ENCODE measurements around the gene SERTAD1. TPM values are rescaled to one million over a fixed set of nuclear protein-coding genes. Genes with fewer than 3 reads are reported as not detected.
A peak's percentile ranks its signal among the peaks of the same experiment; 100 is the strongest.

Gene SERTAD1
- total RNA-seq, 2 experiments from 2014 or later: 7.3 to 7.9 TPM

DNA sequence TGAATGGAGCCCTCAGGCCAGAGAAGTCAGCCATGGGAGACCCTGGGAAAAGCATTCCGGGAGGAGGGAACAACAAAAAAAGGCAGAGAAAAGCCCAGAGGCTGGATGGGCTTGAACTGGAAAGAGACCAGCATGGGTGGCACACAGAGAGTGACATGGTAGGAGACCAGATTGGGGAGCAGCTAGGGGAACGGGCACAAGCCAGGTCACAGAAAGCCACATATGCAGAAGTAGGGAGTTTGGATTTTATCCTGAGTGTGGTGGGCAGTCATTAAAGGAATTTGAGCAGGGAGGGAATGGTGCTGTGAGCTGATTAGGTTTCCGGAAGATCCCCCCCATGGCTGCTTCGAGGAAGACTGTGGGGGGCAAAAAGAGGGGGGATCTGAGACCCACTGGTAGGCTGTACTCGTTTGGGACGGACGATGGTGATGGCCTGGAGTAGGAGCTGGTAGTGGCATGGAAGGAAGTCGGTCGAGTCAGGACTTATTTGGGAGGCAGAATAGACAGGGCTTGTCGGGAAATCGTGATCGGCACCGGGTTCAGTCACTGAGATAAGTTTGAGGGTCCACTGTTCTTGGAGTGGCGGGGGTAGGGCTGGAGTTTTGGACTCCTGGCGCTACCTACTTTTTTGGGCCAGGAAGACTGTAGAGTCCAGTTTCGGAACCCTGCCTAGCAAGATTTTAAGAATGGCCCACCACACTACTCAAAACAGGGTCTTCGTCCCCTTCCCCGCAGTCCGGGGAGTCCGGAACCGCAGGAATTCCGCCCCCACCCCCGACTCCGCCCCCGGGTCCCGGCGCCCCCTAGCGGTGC is 949 bp downstream of the SERTAD1 start:
- H3K4me3 Mint-ChIP-seq: peak overlapping the region; percentile 88
- H3K27me3 Mint-ChIP-seq: no peaks in the 10 kb centered on the region
- H3K9me3 Mint-ChIP-seq: no peaks in the 10 kb centered on the region
- DNase-seq: peak; percentile 48
- peak overlapping the region; percentile 92 for H3K27ac Mint-ChIP-seq
- peaks cover 1% of the 10 kb centered on the region for H3K36me3 Mint-ChIP-seq
- POLR2A ChIA-PET: interaction anchor here (0.7 to 1.4 kb wide), 4 partner anchors 11 to 21 kb away, joined by 3 to 5 read pairs (median 3); partner anchors contain the start of gene PRX
- peaks cover 23% of the 10 kb centered on the region for H3K4me1 Mint-ChIP-seq
- no peak for ATAC-seq (ENCODE audit: low read depth)

GRCh38 chr19:40423938-40424337 is 1.9 kb downstream of the SERTAD1 start:
- DNase-seq (no peak), ATAC-seq (ENCODE audit: low read depth) (no peak)
- Mint-ChIP-seq H3K36me3 (peaks cover 1% of the 10 kb centered on the region), H3K4me3 (peak overlapping the region; percentile 41), H3K27me3 (no peaks in the 10 kb centered on the region), H3K9me3 (no peaks in the 10 kb centered on the region), H3K4me1 (peaks cover 24% of the 10 kb centered on the region), H3K27ac (peak overlapping the region; percentile 50)
- POLR2A ChIA-PET: interaction anchor here (0.6 to 1.4 kb wide), 4 partner anchors 10 to 108 kb away, joined by 3 to 5 read pairs (median 3); partner anchors contain the start of gene PRX

- no peak for ATAC-seq (ENCODE audit: low read depth)
- Mint-ChIP-seq H3K9me3 (no peaks in the 10 kb centered on the region), H3K4me3 (peak overlapping the region; percentile 30)
These were observed 2.8 kb downstream of the SERTAD1 start for GRCh38 chr19:40422748-40423566.

DNA sequence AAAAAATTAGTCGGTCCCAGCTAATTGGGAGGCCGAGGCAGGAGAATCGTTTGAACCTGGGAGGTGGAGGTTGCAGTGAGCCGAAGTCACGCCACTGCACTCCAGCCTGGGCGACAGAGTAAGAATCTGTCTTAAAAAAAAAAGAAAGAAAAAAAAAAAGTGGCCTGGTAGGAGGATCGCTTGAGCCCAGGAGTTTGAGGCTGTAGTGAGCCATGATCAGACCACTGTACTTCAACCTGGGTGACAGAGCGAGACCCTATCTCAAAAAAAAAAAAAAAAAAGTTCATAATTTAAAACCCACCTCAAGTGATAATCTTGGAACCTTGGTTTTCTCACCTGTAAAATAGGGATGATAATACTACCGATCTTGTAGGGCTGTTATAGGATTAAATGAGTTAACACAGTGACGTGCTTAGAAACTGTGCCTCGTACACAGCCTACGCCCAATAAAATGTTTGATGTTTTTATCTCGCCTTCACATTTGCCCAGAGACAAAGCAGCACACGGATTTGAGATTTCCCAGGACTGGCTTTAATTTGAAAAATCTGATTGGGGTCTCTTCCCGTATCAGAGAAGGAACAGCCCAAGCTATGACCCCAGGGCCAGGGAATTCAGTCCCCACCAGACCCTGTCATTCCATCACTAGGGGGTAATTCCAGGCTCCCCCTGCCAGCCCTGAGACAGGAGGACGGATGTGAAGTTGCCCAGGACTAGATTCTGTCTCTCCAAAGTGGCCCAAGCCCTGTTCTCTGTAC is 3.6 kb downstream of the SERTAD1 start:
- peaks cover 2% of the 10 kb centered on the region for H3K27me3 Mint-ChIP-seq
- no peaks in the 10 kb centered on the region for H3K9me3 Mint-ChIP-seq
- POLR2A ChIA-PET: interaction anchor here (0.6 to 3.8 kb wide), 4 partner anchors 11 to 54 kb away, joined by 3 to 35 read pairs (median 6); partner anchors contain the start of gene SERTAD3
- DNase-seq (no peak), ATAC-seq (ENCODE audit: low read depth) (no peak)
- peak overlapping the region; percentile 80 for H3K4me3 Mint-ChIP-seq
- peaks cover 1% of the 10 kb centered on the region for H3K36me3 Mint-ChIP-seq
- peaks cover 31% of the 10 kb centered on the region for H3K4me1 Mint-ChIP-seq
- peak overlapping the region; percentile 92 for H3K27ac Mint-ChIP-seq

More at GRCh38 chr19:40422748-40423566, 2.8 kb downstream of the SERTAD1 start:
- Mint-ChIP-seq H3K27me3 (peaks cover 2% of the 10 kb centered on the region), H3K27ac (peak overlapping the region; percentile 92), H3K36me3 (peaks cover 1% of the 10 kb centered on the region), H3K4me1 (peaks cover 24% of the 10 kb centered on the region)
- POLR2A ChIA-PET: interaction anchor here (0.6 kb wide), 1 partner anchor 22 kb away, joined by 3 read pairs; no protein-coding TSS in a partner anchor
- DNase-seq: no peak

DNA sequence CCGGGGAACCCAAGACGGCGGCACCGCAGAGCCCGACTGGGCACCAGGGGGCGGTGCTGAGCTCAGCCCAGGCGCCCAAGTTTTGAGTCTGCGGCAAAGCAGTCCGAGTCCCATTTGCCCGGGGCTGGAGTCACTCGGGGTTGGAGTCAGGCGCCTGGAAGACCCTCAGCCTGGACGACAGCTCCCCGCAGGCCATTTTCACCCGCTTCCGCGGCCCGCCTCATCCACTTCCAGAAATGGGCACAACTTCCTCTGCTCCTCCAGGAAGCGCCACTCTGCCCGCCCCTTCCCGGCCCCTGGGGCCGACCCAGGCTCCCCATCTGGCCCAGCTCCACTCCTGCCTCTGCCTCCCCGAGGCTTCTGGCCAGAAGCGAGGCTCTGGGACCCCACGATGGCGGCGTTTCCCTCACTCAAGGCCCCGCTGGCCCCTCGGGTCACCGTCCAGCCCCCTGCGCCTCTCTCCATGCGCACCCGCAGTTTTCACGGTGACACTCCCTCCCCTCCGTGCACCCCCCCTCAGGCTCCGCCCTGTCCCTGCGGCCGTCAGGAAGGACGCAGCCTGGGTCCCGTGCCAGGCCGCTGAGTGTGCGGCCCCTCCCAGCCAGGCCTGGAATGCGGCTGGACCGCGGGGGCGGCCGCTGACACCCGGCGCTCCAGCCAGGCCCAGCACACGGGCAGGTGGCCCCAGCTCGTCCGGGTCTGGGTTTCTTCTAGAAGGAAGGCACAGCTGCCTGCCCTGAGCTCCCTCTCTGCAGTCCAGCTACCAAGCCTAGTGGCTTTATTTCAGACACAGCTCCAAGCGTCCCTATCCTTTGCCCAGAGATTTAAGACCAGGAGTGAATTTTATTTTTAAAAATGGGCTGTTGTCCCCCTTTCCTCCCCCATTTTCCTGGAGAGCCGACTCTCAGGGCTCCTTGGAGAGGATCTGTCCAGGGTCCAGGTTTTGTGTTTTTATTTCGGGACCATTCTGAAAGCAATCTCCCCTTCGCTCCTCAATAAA is 4.7 kb downstream of the SERTAD1 start:
- peak overlapping the region; percentile 92 for H3K27ac Mint-ChIP-seq

DNA sequence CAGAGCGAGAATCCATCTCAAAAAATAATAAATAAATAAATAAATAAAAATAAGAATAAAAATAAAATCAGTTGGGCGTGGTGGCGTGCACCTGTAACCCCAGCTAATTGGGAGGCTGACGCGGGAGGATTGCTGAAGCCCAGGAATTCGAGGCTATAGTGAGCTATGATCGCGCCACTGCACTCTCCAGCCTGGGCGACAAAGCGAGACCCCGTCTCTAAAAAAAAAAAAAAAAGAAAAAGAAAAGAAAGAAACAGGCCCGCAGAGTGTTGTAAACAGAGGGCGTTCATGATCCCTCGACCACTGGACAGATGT is 5.4 kb downstream of the SERTAD1 start:
- peaks cover 2% of the 10 kb centered on the region for H3K27me3 Mint-ChIP-seq
- peaks cover 34% of the 10 kb centered on the region for H3K4me1 Mint-ChIP-seq
- peak overlapping the region; percentile 92 for H3K27ac Mint-ChIP-seq
- no peaks in the 10 kb centered on the region for H3K9me3 Mint-ChIP-seq
- H3K4me3 Mint-ChIP-seq: peak overlapping the region; percentile 80
- POLR2A ChIA-PET: interaction anchor here (0.7 to 3.8 kb wide), 16 partner anchors 8 to 115 kb away, joined by 3 to 35 read pairs (median 5); partner anchors contain the start of genes BLVRB, C19orf47, PLD3 and SERTAD3
- DNase-seq (no peak), ATAC-seq (ENCODE audit: low read depth) (no peak)
- peaks cover 1% of the 10 kb centered on the region for H3K36me3 Mint-ChIP-seq

More for the DNA sequence above, 4.7 kb downstream of the SERTAD1 start:
- POLR2A ChIA-PET: interaction anchor here (0.6 to 3.8 kb wide), 18 partner anchors 9 to 332 kb away, joined by 3 to 35 read pairs (median 5); partner anchors contain the start of genes BLVRB, C19orf47, PLD3 and SERTAD3
- peaks cover 1% of the 10 kb centered on the region for H3K36me3 Mint-ChIP-seq
- H3K27me3 Mint-ChIP-seq: peaks cover 2% of the 10 kb centered on the region
- H3K4me3 Mint-ChIP-seq: peak overlapping the region; percentile 80
- peaks cover 33% of the 10 kb centered on the region for H3K4me1 Mint-ChIP-seq
- DNase-seq (peak; percentile 86), ATAC-seq (ENCODE audit: low read depth) (peak; percentile 38)
- H3K9me3 Mint-ChIP-seq: no peaks in the 10 kb centered on the region

GRCh38 chr19:40419780-40420179 is 6.0 kb downstream of the SERTAD1 start:
- DNase-seq (no peak), ATAC-seq (ENCODE audit: low read depth) (no peak)
- H3K27me3 Mint-ChIP-seq: peaks cover 2% of the 10 kb centered on the region
- POLR2A ChIA-PET: interaction anchor here (0.9 to 3.8 kb wide), 7 partner anchors 10 to 114 kb away, joined by 3 to 35 read pairs (median 9); partner anchors contain the start of genes BLVRB, C19orf47, PLD3 and SERTAD3
- peaks cover 1% of the 10 kb centered on the region for H3K36me3 Mint-ChIP-seq
- H3K4me1 Mint-ChIP-seq: peaks cover 36% of the 10 kb centered on the region
- H3K27ac Mint-ChIP-seq: no peak overlapping the region
- peak overlapping the region; percentile 44 for H3K4me3 Mint-ChIP-seq
- no peaks in the 10 kb centered on the region for H3K9me3 Mint-ChIP-seq

DNA sequence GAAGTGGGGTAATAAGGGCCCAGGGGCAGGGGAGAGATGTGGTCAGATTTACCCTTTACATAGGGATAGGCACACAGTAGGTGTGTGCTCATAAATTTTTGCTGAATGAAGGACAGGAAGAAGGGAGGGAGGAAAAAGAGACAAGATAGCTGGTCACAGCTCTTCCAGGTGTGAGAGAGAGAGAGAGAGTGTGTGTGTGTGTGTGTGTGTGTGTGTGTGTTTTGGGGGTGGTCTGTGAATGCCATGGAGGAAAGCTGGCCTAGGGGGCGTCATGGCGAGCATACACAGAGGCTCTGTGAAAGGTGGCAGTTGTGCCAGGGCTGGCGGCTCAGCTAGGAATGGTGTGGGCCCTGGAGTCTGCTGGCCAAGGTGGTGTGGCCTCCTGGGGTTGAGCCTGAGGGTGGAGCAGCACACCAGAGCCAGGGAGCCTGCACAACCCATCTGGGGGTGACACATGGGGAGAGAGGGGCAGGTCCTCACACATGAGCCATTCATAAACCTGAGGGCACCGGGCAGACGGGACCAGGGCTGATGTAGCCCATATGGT is 6.7 kb downstream of the SERTAD1 start:
- Mint-ChIP-seq H3K4me3 (no peak overlapping the region), H3K4me1 (peaks cover 32% of the 10 kb centered on the region), H3K27ac (peak overlapping the region; percentile 54), H3K9me3 (no peaks in the 10 kb centered on the region), H3K36me3 (no peaks in the 10 kb centered on the region), H3K27me3 (peaks cover 2% of the 10 kb centered on the region)
- POLR2A ChIA-PET: interaction anchor here (3.8 kb wide), 1 partner anchor 24 kb away, joined by 35 read pairs; the partner anchor contains the start of gene SERTAD3
- DNase-seq (no peak), ATAC-seq (ENCODE audit: low read depth) (no peak)

DNA sequence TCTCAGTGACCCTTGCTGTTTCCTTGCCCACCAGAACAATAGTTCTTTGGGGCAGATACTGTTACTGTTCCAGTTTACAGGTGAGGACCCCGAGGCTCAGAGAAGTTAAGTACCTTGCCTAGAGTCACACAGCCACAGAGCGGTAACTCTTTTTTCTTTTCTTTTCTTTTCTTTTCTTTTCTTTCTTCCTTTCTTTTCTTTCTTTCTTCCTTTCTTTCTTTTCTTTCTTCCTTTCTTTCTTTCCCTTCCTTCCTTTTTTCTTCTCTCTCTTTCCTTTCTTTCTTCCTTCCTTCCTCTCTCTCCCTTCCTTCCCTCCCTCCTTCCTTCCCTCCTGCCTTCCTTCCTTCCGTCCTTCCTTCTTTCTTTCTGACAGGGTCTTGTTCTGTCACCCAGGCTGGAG is 7.8 kb downstream of the SERTAD1 start:
- Mint-ChIP-seq H3K27ac (peak overlapping the region; percentile 27), H3K36me3 (no peaks in the 10 kb centered on the region), H3K4me1 (peaks cover 37% of the 10 kb centered on the region), H3K4me3 (no peak overlapping the region), H3K27me3 (peaks cover 2% of the 10 kb centered on the region), H3K9me3 (no peaks in the 10 kb centered on the region)
- DNase-seq (no peak), ATAC-seq (ENCODE audit: low read depth) (no peak)
- POLR2A ChIA-PET: interaction anchor here (3.1 kb wide), 1 partner anchor 15 kb away, joined by 12 read pairs; no protein-coding TSS in a partner anchor

DNA sequence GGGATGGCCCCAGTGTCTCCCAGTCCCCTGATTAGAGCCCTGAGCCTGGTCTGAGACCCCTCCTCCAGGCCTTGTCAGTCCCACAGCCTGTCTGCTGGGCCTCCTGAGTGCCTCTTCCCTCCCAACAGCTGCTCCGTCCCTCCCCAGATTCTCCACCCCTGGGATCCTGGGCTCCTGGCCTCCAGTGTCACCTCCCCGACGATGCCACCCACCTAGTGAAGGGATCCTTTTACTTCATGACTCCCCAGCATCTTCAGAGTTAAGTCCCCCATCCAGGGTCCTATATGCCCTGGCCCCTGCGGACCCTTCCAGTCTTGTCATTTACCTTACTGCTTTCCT is 8.2 kb downstream of the SERTAD1 start:
- Mint-ChIP-seq H3K27ac (peak overlapping the region; percentile 27), H3K36me3 (no peaks in the 10 kb centered on the region), H3K27me3 (peaks cover 2% of the 10 kb centered on the region), H3K9me3 (no peaks in the 10 kb centered on the region), H3K4me3 (no peak overlapping the region), H3K4me1 (peaks cover 37% of the 10 kb centered on the region)
- POLR2A ChIA-PET: interaction anchor here (3.1 kb wide), 1 partner anchor 14 kb away, joined by 12 read pairs; no protein-coding TSS in a partner anchor
- DNase-seq: no peak
- ATAC-seq (ENCODE audit: low read depth): no peak

DNA sequence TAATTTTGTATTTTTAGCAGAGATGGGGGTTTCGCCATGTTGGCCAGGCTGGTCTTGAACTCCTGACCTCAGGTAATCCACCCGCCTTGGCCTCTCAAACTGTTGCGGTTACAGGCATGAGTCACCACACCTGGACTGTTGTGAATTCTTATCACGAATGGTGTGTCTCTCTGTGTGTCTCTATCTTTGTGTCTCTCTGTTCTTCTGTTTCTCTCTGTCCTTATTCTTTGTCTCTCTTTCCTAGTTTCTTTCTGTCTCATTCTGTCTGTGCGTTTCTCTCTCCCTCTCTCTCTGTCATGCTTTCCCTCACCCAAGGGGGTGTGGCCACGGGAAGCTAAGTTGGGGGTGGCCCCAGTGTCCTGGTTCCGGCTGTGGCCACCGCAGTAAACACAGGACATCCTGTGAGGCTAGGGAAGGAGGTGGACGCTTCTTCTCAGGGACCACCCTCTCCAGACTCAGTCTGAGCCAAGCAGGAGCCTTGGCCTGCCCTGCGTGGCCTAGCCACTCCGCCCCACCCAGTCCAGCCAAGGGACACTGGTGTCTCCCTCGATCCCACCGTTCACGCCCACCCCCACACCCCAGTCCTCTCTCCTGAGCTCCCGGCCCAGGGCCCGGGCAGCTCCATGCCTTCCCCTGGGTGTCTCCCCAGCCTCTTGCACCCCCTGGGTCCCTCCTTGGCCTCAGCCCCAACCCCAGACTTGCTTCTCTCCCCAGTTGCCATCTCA is 8.7 kb downstream of the SERTAD1 start:
- DNase-seq (no peak), ATAC-seq (ENCODE audit: low read depth) (no peak)
- Mint-ChIP-seq H3K27me3 (peaks cover 2% of the 10 kb centered on the region), H3K27ac (peak overlapping the region; percentile 83), H3K4me3 (peak overlapping the region; percentile 43), H3K36me3 (no peaks in the 10 kb centered on the region), H3K9me3 (no peaks in the 10 kb centered on the region), H3K4me1 (peaks cover 34% of the 10 kb centered on the region)
- POLR2A ChIA-PET: interaction anchor here (3.1 kb wide), 1 partner anchor 14 kb away, joined by 12 read pairs; no protein-coding TSS in a partner anchor

All from activated naive CD8-positive, alpha-beta T cell treated with anti-CD3 and anti-CD28 coated beads, Interleukin-2, amount 10 ng/mL, durations not matched to agents 7 days and 5 days (primary cell).